ENCODE results near the gene CPNE4. TPM values are rescaled to one million over a fixed set of nuclear protein-coding genes. Genes with fewer than 3 reads are reported as not detected.

CPNE4 gene
- total RNA-seq, 1 experiment from 2014 or later: not detected

DNA sequence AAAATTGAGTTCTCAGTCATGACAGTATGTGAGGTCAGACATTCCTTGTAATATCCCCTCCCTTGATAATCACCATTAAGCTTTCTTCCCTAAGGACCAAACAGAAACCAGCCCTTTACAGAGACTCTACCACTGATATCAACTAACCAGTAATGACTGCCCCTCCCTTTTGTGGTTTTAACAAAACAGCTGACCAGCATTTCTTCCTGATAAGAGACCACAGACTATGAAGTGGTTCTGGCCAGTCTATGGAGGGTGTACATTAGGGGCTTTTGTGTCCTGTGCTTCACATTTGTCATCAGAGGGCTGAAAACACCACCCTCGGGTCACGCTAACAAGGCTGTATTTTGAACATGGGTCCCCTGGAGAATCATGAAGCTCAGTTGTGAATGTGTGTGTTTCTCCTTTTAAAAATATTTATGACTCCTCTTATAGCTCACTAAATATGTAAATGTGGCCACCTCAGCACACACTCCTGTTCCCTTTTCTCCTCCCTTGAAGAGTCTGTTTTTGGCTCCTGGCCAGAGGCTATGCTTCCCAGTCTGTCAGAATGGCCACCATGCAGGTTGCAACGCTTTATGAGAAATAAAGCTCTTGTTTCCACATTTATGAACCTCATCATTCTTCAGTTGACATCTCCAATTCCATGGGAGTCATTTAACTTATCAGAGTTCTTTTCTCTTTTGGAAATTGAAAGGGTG lies 239.3 kb downstream of the CPNE4 start:
- Histone ChIP-seq H3K4me3 (ENCODE audit: low read length) (no peak overlapping the region), H3F3A (ENCODE audit: low read length, unreplicated experiment) (no peaks in the 10 kb centered on the region), H3K9me2 (replicated peaks; ENCODE audit: low read length) (no peaks in the 10 kb centered on the region), H3K79me2 (ENCODE audit: low read length) (no peaks in the 10 kb centered on the region), H3K9me3 (ENCODE audit: low read length) (no peaks in the 10 kb centered on the region), H3K4me2 (ENCODE audit: low read length) (no peak overlapping the region), H3K9ac (ENCODE audit: low read length) (no peak overlapping the region), H3K27me3 (ENCODE audit: low read length) (no peaks in the 10 kb centered on the region), H3K27ac (ENCODE audit: low read length) (no peak overlapping the region), H3K36me3 (ENCODE audit: low read depth, low read length) (no peaks in the 10 kb centered on the region), H2AFZ (ENCODE audit: low read length) (no peak overlapping the region), H3K4me1 (ENCODE audit: insufficient read depth, low read length) (peaks cover 11% of the 10 kb centered on the region; the same call in 1 of the 2 replicates), H4K20me1 (ENCODE audit: low read length) (no peaks in the 10 kb centered on the region)
- no TSS peak for BruUV-seq (replicated peaks)
- TF ChIP-seq EZH2phosphoT487 (IDR thresholded peaks at IDR 0.05; ENCODE audit: borderline replicate concordance, low read length) (no peak), EZH2 (IDR thresholded peaks at IDR 0.05; ENCODE audit: low read length, unreplicated experiment) (no peak), CTCF (conservative IDR thresholded peaks at IDR 0.05; ENCODE audit: low read depth, low read length) (no peak)
- DNase-seq: no peak
- intact Hi-C loops (cut with micrococcal nuclease): loop anchor here (1.0 to 10.0 kb wide), 6 partner anchors 109 to 741 kb away; no protein-coding TSS in a partner anchor
- ATAC-seq: no peak
- CTCF ChIA-PET: interaction anchor here (0.5 to 0.6 kb wide), 2 partner anchors 51 to 110 kb away, joined by 4 read pairs; no protein-coding TSS in a partner anchor
- POLR2A ChIA-PET (ENCODE audit: unreplicated experiment): no interaction called here

DNA sequence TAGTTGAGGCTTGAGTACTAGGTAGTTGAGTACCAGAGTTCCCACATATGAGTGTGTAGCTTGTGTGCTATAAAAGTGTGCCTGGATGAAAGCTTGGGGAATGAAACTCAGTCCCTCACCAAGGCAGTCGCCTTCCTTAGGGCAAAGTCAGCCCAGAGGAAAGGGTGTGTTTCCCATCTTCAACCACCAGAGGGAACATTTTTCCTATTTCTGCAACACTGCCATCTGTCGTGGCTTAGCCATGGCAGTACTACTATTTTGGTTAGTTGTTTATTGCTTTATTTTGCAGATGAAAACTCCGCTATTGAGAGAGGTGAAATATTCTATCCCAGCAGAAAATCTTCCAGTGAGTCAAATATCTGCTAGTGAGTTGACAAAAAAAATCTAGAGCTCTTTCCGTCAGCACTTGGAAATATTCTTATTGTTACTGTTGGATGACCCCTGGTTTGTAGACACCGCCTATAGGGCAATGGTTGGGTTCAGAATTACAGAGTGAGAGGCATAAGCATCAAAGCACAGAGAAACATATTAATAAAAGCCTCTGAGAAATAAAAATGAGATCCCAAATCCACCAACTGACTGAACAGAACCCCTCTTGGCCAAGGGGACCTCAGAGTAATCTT lies 239.9 kb downstream of the CPNE4 start:
- POLR2A ChIA-PET (ENCODE audit: unreplicated experiment): no interaction called here
- H2AFZ ChIP-seq (ENCODE audit: low read length): no peak overlapping the region
- CTCF ChIA-PET: interaction anchor here (0.9 kb wide), 1 partner anchor 234 kb away, joined by 3 read pairs; no protein-coding TSS in a partner anchor
- H3K79me2 ChIP-seq (ENCODE audit: low read length): no peaks in the 10 kb centered on the region
- no peak overlapping the region for H3K4me2 ChIP-seq (ENCODE audit: low read length)
- H3K27me3 ChIP-seq (ENCODE audit: low read length): no peaks in the 10 kb centered on the region
- no peak overlapping the region for H3K27ac ChIP-seq (ENCODE audit: low read length)
- DNase-seq (peak; percentile 76), ATAC-seq (peak; percentile 81)
- no peaks in the 10 kb centered on the region for H3K36me3 ChIP-seq (ENCODE audit: low read depth, low read length)
- H3K9ac ChIP-seq (ENCODE audit: low read length): no peak overlapping the region
- H3K9me2 ChIP-seq (replicated peaks; ENCODE audit: low read length): no peaks in the 10 kb centered on the region
- no peaks in the 10 kb centered on the region for H3F3A ChIP-seq (ENCODE audit: low read length, unreplicated experiment)
- H3K4me3 ChIP-seq (ENCODE audit: low read length): no peak overlapping the region
- H4K20me1 ChIP-seq (ENCODE audit: low read length): no peaks in the 10 kb centered on the region
- no TSS peak for BruUV-seq (replicated peaks)
- no peaks in the 10 kb centered on the region for H3K9me3 ChIP-seq (ENCODE audit: low read length)
- peaks cover 11% of the 10 kb centered on the region; the same call in 1 of the 2 replicates for H3K4me1 ChIP-seq (ENCODE audit: insufficient read depth, low read length)
- intact Hi-C loops (cut with micrococcal nuclease): loop anchor here (1.0 to 10.0 kb wide), 7 partner anchors 110 to 740 kb away; no protein-coding TSS in a partner anchor
- TF ChIP-seq EZH2 (IDR thresholded peaks at IDR 0.05; ENCODE audit: low read length, unreplicated experiment): no peak
- peak; percentile 80 for TF ChIP-seq CTCF (conservative IDR thresholded peaks at IDR 0.05; ENCODE audit: low read depth, low read length)

DNA sequence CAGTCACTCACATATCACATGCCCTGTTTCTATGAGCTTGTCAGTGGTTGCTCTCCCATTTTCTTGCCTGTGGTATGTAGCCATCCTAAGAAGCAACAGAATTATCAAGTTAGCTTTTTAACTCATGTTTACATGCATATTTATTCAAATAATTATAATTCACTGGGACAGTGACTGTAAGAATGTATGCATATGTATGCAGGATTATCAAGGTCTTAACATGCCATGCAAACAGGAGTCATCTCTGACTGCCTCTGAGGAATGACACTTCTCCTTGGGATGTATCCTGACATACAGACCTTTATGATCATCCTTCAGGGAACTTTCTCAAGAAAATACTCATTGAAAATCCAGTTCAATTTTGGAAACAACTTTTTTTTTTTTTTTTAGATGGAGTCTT lies 240.9 kb downstream of the CPNE4 start:
- no peaks in the 10 kb centered on the region for H4K20me1 ChIP-seq (ENCODE audit: low read length)
- H3F3A ChIP-seq (ENCODE audit: low read length, unreplicated experiment): no peaks in the 10 kb centered on the region
- no peaks in the 10 kb centered on the region for H3K9me2 ChIP-seq (replicated peaks; ENCODE audit: low read length)
- no peak overlapping the region for H3K9ac ChIP-seq (ENCODE audit: low read length)
- ChIA-PET CTCF (no interaction called here), POLR2A (ENCODE audit: unreplicated experiment) (no interaction called here)
- no peak overlapping the region for H3K4me2 ChIP-seq (ENCODE audit: low read length)
- intact Hi-C loops (cut with micrococcal nuclease): loop anchor here (2.0 to 10.0 kb wide), 5 partner anchors 111 to 739 kb away; no protein-coding TSS in a partner anchor
- no peaks in the 10 kb centered on the region for H3K9me3 ChIP-seq (ENCODE audit: low read length)
- DNase-seq: no peak
- no peak overlapping the region for H3K4me3 ChIP-seq (ENCODE audit: low read length)
- no peak for TF ChIP-seq EZH2 (IDR thresholded peaks at IDR 0.05; ENCODE audit: low read length, unreplicated experiment)
- peaks cover 11% of the 10 kb centered on the region; the same call in 1 of the 2 replicates for H3K4me1 ChIP-seq (ENCODE audit: insufficient read depth, low read length)
- no peaks in the 10 kb centered on the region for H3K36me3 ChIP-seq (ENCODE audit: low read depth, low read length)
- no peaks in the 10 kb centered on the region for H3K79me2 ChIP-seq (ENCODE audit: low read length)
- H3K27me3 ChIP-seq (ENCODE audit: low read length): no peaks in the 10 kb centered on the region
- H3K27ac ChIP-seq (ENCODE audit: low read length): no peak overlapping the region
- no peak for ATAC-seq
- H2AFZ ChIP-seq (ENCODE audit: low read length): no peak overlapping the region
- no TSS peak for BruUV-seq (replicated peaks)
